Peyer's patch (tissue), 4 donors: Measurements from ENCODE around the gene DEGS2.

Experiments
- CTCF ChIP-seq, 6 experiments: fragments of 450-650 bp in 4 of 6; fragments of 200-600 bp in 2 of 6; sonication (generic) in 1 of 6; IDR thresholded peaks; one replicate each; pipeline ENCODE4 v1.5.1; 2017 to 2019; ENCODE audit warnings: antibody characterized with exemption in 6 of 6, mild to moderate bottlenecking in 3 of 6, moderate library complexity in 1 of 6
- POLR2A ChIP-seq, 2 donors: fragments of 450-650 bp; IDR thresholded peaks; one replicate each; pipeline ENCODE4 v1.5.1; 2017; ENCODE audit warnings: antibody characterized with exemption in 2 of 2, mild to moderate bottlenecking in 2 of 2, moderate library complexity in 2 of 2

- TF ChIP-seq POLR2A (IDR thresholded peaks at IDR 0.05) (no peak), CTCF (IDR thresholded peaks at IDR 0.05) (no peak)
These were observed 24.4 kb downstream of the DEGS2 start for GRCh38 chr14:100135073-100135472.
